GM12891 (cell line): ENCODE results near the gene GLT8D2.
"Not testable (repeated sequence)": the region's sequence is repeated elsewhere in the genome, so short reads cannot be mapped to it uniquely, and the experiment has no call there.

Experiments
- DNase-seq: peaks from one replicate; pipeline ENCODE4 v3.0.0; 2011; ENCODE audit warnings: low spot score; ENCODE audit not compliant: insufficient read length
- FAIRE-seq: peaks from 2 replicates; lab custom pipeline; 2011; peaks lifted over from hg19 to GRCh38; lab: Jason Lieb, UNC
- PAX5 ChIP-seq: IDR thresholded peaks from 2 replicates; pipeline ENCODE4 v1.6.1; 2011; ENCODE audit warnings: low read length, moderate library complexity, mild to moderate bottlenecking; ENCODE audit not compliant: insufficient read depth, severe bottlenecking
- POLR2A ChIP-seq: IDR thresholded peaks from 2 replicates; pipeline ENCODE4 v1.6.1; 2011; ENCODE audit warnings: low read depth, low read length, control low read depth
- POLR2AphosphoS5 ChIP-seq: IDR thresholded peaks from 2 replicates; pipeline ENCODE4 v1.6.1; 2011; ENCODE audit warnings: low read depth, low read length, control low read depth
- POU2F2 ChIP-seq: IDR thresholded peaks from 2 replicates; pipeline ENCODE4 v1.6.1; 2011; ENCODE audit warnings: low read depth, mild to moderate bottlenecking, control low read depth, low read length, moderate library complexity
- SPI1 ChIP-seq: IDR thresholded peaks from 2 replicates; pipeline ENCODE4 v1.6.1; 2011; ENCODE audit warnings: low read depth, low read length, control low read depth
- TAF1 ChIP-seq: IDR thresholded peaks from 2 replicates; pipeline ENCODE4 v1.6.1; 2011; ENCODE audit warnings: low read depth, low read length, control low read depth

GLT8D2 gene

DNA sequence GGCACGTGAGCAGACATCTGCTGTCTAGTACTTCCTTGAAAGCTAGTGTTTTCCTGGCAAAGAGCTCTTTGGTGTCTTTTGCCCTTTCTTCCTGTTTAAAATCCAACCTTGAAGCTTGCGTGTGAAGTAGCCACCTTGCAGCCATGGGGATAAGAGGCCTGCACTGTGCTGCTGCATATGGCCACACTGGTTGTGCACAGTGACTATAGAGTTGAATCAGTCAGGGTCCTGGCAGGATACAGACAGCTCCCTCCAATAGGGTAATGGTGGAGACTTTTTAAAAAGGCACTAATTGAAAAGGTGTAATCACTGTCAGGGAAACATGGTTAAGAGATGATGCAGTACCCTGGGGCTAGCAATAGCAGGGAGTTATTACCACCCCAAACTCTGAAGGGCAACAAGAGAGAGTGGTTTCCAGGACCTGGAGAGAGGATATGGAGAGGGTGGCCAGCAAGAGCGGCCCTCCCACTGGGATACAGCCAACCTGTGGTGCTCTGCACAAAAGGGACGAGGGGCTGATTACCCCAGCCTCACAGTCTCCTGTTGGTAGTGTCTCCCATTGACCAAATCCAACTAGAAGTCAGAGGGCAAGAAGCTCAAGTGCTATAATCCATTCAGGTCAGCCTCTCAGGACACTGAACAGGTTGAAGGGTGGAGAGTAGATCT, 4.8 kb upstream of the GLT8D2 start:
- no peak for DNase-seq
- FAIRE-seq: no peak
- TF ChIP-seq POLR2A: no peak
- TF ChIP-seq SPI1: no peak
- TF ChIP-seq PAX5: no peak
- TF ChIP-seq POLR2AphosphoS5: no peak
- TF ChIP-seq TAF1: no peak
- no peak for TF ChIP-seq POU2F2

DNA sequence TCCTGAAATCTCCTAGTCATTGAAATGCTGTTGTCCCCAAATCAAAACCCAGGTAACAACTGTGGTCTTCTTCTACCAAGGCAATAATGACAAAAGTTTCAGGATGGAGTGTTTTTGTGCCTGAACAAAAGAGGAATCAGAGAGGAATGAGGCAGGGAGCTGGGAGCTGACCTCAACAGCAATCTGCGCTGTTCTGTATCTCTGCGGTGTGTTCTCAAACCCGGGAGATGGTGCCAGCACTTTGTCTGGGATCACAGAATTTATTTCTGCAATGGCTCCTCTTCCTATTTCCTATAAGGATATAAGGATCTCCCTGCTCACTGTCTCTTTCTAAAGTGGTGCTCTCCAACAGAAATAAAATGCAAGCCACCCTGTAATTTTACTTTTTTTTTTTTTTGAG, 449 bp upstream of the GLT8D2 start:
- FAIRE-seq: no peak
- no peak for TF ChIP-seq POLR2A
- no peak for TF ChIP-seq POU2F2
- no peak for TF ChIP-seq PAX5
- TF ChIP-seq POLR2AphosphoS5: no peak
- no peak for TF ChIP-seq SPI1
- no peak for TF ChIP-seq TAF1
- no peak for DNase-seq

DNA sequence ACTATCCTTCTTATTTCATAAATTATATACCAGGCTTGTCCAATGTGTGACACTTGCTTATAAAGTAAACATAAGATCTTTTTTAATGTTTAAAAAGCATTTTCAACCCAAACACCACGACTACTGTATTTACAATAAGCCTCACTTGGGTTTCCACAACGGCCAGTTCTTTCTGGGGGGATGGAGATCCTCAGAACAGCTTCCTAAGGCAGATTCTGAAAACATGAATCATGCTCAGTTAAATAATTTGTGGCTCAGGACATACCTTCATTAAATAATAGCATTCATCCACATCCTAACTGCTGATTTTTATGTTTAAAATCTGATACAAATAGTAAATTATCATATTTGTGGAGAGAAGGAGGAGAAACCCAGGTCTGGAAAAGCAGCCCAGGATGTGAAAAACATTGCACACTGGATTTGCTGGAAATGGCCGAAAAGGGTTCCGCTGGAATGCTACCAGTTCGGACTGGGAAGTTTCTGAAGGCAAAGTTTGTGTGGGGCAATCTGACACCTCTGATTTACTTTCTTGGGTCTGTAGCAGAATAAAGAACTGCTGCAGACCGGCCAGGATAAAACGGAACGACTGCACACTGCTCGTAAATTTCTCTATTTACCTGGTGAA, 597 bp downstream of the GLT8D2 start:
- DNase-seq (no peak), FAIRE-seq (no peak)
- no peak for TF ChIP-seq POLR2A
- TF ChIP-seq POLR2AphosphoS5: no peak
- TF ChIP-seq POU2F2: no peak
- TF ChIP-seq PAX5: no peak
- TF ChIP-seq SPI1: no peak
- no peak for TF ChIP-seq TAF1

DNA sequence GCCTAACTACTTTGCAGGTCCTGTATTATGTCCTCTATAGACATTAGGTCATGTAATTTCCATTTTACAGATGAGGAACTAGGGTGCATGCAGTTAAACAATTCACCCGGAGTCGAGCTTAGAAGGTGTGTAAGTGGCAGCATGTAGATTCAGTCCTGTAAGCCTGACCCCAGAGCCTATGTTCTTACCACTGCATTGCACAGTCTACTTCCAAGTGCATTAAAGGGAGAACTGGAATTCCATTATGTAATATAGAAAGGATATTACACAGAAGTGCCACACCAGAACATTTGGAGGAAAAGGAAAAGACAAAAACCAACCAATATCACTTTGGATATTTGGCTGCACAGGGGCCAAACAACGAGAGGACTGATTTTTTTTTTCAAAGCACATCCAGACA, 1.2 kb downstream of the GLT8D2 start:
- TF ChIP-seq TAF1: no peak
- TF ChIP-seq PAX5: no peak
- no peak for TF ChIP-seq POU2F2
- TF ChIP-seq SPI1: no peak
- TF ChIP-seq POLR2A: no peak
- TF ChIP-seq POLR2AphosphoS5: no peak
- FAIRE-seq (no peak), DNase-seq (no peak)

DNA sequence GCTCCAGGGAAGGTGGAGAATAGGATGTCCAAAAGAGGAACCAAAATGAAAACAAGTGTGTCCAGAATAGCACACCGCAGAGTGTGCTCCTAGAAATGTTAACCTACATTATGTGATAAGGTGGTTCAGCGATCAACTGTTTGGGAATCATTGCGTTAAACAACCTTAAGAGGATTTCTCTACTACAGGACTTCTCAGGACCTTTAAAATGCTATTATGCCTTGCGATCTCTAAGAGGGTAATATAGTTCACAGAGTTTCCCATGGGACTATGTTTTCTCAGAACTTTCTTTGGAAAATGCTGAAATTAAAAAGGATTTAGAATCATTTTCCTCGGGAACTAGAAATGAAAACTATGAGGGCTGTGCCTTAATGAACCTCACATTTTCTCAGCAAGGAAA, 1.8 kb downstream of the GLT8D2 start:
- DNase-seq (no peak), FAIRE-seq (no peak)
- TF ChIP-seq POLR2A: no peak
- TF ChIP-seq PAX5: no peak
- no peak for TF ChIP-seq SPI1
- no peak for TF ChIP-seq TAF1
- no peak for TF ChIP-seq POU2F2
- no peak for TF ChIP-seq POLR2AphosphoS5

DNA sequence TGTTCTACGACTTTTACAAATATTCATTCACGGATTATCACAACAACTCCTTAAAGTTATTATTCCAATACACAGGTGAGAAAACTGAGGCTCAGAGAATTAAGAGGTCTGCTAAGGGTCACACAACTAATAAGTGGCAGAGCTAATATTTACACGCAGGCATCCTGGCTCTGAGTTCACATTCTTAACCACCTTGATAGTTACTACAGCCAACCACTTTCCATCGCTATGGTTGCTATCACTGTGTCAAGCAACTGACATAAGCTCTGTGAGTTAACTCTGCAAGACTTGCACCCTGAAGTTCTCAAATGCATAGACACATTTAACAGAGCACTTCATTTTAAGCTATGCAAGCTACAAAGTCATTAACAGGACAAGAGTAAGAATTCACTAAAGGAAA, 3.7 kb downstream of the GLT8D2 start:
- DNase-seq (no peak), FAIRE-seq (no peak)
- no peak for TF ChIP-seq TAF1

DNA sequence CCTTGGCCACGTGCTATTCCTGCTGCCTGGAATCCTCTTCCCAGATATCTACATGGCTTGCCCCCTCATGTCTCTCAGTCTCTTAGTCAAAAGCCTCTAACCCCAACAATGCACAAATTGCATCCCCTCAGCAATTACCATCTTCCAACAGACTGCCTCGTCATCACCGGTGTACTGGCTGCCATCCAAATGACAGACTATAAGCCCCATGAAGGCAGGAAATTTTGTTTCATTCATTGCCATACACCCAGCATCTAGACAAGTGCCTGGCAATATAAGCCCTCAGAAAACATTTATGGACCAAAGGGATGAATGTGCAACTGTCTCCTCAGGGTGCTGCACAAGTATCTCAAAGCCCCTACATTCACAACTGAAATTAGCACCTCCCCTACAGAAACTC, 5.8 kb downstream of the GLT8D2 start:
- FAIRE-seq (no peak), DNase-seq (no peak)
- no peak for TF ChIP-seq POLR2A
- no peak for TF ChIP-seq POU2F2
- TF ChIP-seq TAF1: no peak
- no peak for TF ChIP-seq SPI1
- TF ChIP-seq PAX5: no peak
- no peak for TF ChIP-seq POLR2AphosphoS5

DNA sequence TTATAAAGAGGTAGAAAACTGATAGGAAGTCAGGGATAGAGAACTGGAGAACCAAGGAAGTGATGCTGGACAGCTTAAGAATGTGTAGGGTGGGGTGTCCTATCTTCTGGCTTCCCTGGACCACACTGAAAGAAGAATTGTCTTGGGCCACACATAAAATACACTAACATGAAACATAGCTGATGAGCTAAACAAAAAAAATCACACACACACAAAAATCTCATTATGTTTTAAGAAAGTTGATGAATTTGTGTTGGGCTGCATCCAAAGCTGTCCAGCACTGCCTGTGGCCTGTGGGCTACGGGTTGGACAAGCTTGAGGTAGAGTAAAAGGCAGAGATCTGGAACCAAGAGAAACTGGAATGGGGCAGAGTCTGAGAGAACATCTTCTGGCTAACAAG, 7.4 kb downstream of the GLT8D2 start:
- no peak for FAIRE-seq
- DNase-seq: no peak
- TF ChIP-seq POLR2AphosphoS5: no peak
- no peak for TF ChIP-seq SPI1
- no peak for TF ChIP-seq PAX5
- TF ChIP-seq TAF1: no peak
- TF ChIP-seq POLR2A: no peak
- TF ChIP-seq POU2F2: no peak

DNA sequence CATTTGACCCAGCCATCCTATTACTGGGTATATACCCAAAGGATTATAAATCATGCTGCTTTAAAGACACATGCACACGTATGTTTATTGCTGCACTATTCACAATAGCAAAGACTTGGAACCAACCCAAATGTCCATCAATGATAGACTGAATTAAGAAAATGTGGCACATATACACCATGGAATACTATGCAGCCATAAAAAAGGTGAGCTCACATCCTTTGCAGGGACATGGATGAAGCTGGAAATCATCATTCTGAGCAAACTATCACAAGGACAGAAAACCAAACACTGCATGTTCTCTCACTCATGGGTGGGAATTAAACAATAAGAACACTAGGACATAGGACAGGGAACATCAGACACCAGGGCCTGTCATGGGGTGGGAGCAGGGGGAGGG, 10.2 kb downstream of the GLT8D2 start:
- not testable (repeated sequence) for DNase-seq, FAIRE-seq

DNA sequence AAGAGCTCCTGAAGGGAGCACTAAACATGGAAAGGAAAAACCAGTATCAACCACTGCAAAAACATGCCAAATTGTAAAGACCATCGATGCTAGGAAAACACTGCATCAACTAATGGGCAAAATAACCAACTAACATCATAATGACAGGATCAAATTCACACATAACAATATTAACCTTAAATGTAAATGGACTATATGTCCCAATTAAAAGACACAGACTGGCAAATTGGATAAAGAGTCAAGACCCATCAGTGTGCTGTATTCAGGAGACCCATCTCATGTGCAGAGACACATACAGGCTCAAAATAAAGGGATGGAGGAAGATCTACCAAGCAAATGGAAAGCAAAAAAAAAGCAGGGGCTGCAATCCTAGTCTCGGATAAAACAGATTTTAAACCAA, 13.8 kb downstream of the GLT8D2 start:
- DNase-seq, FAIRE-seq: not testable (repeated sequence)

DNA sequence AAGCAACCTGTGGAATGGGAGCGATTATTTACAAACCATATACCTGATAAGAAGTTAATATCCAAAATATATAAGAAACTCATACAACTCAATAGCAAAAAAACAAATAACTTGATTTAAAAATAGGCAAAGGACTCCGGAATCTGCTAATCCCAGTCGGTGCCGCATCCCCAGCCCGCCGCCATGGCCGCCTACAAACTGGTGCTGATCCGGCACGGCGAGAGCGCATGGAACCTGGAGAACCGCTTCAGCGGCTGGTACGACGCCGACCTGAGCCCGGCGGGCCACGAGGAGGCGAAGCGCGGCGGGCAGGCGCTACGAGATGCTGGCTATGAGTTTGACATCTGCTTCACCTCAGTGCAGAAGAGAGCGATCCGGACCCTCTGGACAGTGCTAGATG, 19.4 kb downstream of the GLT8D2 start:
- not testable (repeated sequence) for DNase-seq, FAIRE-seq
